ENCODE results near the gene IQGAP2.

IQGAP2 gene

GRCh38 chr5:76754668-76755078 is 351.6 kb downstream of the IQGAP2 start:
- no peak overlapping the region for H3K4me3 ChIP-seq (ENCODE audit: low read depth, low read length)
- no peak for TF ChIP-seq ZNF629 (tag by site-specific recombination; IDR thresholded peaks at IDR 0.05)
- TF ChIP-seq ZIC2 (tag by site-specific recombination; IDR thresholded peaks at IDR 0.05) = peak; percentile 53
- no peak for TF ChIP-seq ZNF837 (tag by site-specific recombination; IDR thresholded peaks at IDR 0.05)
- no peak for TF ChIP-seq HIC1 (tag by site-specific recombination; IDR thresholded peaks at IDR 0.05)
- TF ChIP-seq SP7 (tag by site-specific recombination; IDR thresholded peaks at IDR 0.05) = no peak
- TF ChIP-seq ZBTB17 (tag by site-specific recombination; IDR thresholded peaks at IDR 0.05) = peak; percentile 46; the same call in 1 of the 2 replicates
- TF ChIP-seq ZNF549 (tag by site-specific recombination; IDR thresholded peaks at IDR 0.05) = no peak
- TF ChIP-seq ZNF37A (tag by site-specific recombination; IDR thresholded peaks at IDR 0.05) = no peak
- TF ChIP-seq ZNF184 (tag by site-specific recombination; IDR thresholded peaks at IDR 0.05) = no peak
- no peak for TF ChIP-seq ZNF18 (tag by site-specific recombination; IDR thresholded peaks at IDR 0.05)
- TF ChIP-seq ZNF394 (tag by site-specific recombination; IDR thresholded peaks at IDR 0.05; ENCODE audit: borderline replicate concordance) = no peak
- no peak for TF ChIP-seq ZNF140 (tag by site-specific recombination; IDR thresholded peaks at IDR 0.05)
- TF ChIP-seq ZNF596 (tag by site-specific recombination; IDR thresholded peaks at IDR 0.05) = no peak
- TF ChIP-seq MEIS1 (CRISPR knock-in tag; IDR thresholded peaks at IDR 0.05; ENCODE audit: borderline replicate concordance) = peak; percentile 28; the same call in 1 of the 2 replicates
- TF ChIP-seq RBAK (tag by site-specific recombination; IDR thresholded peaks at IDR 0.05) = no peak
- TF ChIP-seq ZNF423 (tag by site-specific recombination; IDR thresholded peaks at IDR 0.05) = 0 out of 2 replicates have a peak, but pooled peaks have one; percentile 34
- no peak for TF ChIP-seq ZNF560 (tag by site-specific recombination; IDR thresholded peaks at IDR 0.05; ENCODE audit: borderline replicate concordance)
- TF ChIP-seq ZBTB49 (tag by site-specific recombination; IDR thresholded peaks at IDR 0.05; ENCODE audit: low read depth) = no peak
- TF ChIP-seq ZNF670 (tag by site-specific recombination; IDR thresholded peaks at IDR 0.05; ENCODE audit: low read depth) = no peak
- no peak for TF ChIP-seq KLF8 (tag by site-specific recombination; IDR thresholded peaks at IDR 0.05)
- no peak for TF ChIP-seq ZNF202 (tag by site-specific recombination; IDR thresholded peaks at IDR 0.05; ENCODE audit: borderline replicate concordance)
- TF ChIP-seq ZFP41 (tag by site-specific recombination; IDR thresholded peaks at IDR 0.05; ENCODE audit: borderline replicate concordance) = no peak
- TF ChIP-seq SCRT1 (tag by site-specific recombination; IDR thresholded peaks at IDR 0.05; ENCODE audit: borderline replicate concordance) = no peak
- no peak for TF ChIP-seq ZNF350 (tag by site-specific recombination; IDR thresholded peaks at IDR 0.05)
- no peak for TF ChIP-seq ZFHX2 (tag by site-specific recombination; conservative IDR thresholded peaks at IDR 0.05)
- TF ChIP-seq ZNF138 (tag by site-specific recombination; IDR thresholded peaks at IDR 0.05; ENCODE audit: borderline replicate concordance) = no peak
- no peak for TF ChIP-seq GLIS1 (tag by site-specific recombination; IDR thresholded peaks at IDR 0.05)
- TF ChIP-seq ZFP3 (tag by site-specific recombination; IDR thresholded peaks at IDR 0.05; ENCODE audit: low read depth) = no peak
- TF ChIP-seq ZNF132 (tag by site-specific recombination; IDR thresholded peaks at IDR 0.05; ENCODE audit: borderline replicate concordance) = no peak
- no peaks in the 10 kb centered on the region for H3K36me3 ChIP-seq (ENCODE audit: control insufficient read depth in 2 of 2, insufficient read depth in 1 of 2, low read length in 2 of 2)
- peaks cover 5% of the 10 kb centered on the region for H3K4me1 ChIP-seq (ENCODE audit: control insufficient read depth, insufficient read depth, low read length)
- ChIA-PET POLR2A (interaction anchor here (0.9 kb wide), 1 partner anchor 15 kb away, joined by 4 read pairs; no protein-coding TSS in a partner anchor), CTCF (no interaction called here)
- no peaks in the 10 kb centered on the region for H3K9me3 ChIP-seq (ENCODE audit: control insufficient read depth, insufficient read depth, low read depth, low read length)
- H3K27ac ChIP-seq (ENCODE audit: extremely low read depth, low read depth, low read length) = no peak overlapping the region

All from HEK293 (cell line).